ENCODE data around the gene CREB5. TPM values are rescaled to one million over a fixed set of nuclear protein-coding genes. Genes with fewer than 3 reads are reported as not detected.

CREB5 gene
- total and polyA plus RNA-seq, 2 donors (not counting 3 experiments of a cell fraction or from before 2014, with no cell fraction given) = 19.6 to 28.4 TPM

GRCh38 chr7:28787106-28787505 lies 374.8 kb downstream of the CREB5 start:
- dilution Hi-C loops (cut with MboI; ENCODE audit: extremely low pct_ligation_motif_present, low sequenced_read_pairs) (no loop called here), intact Hi-C loops (cut with micrococcal nuclease) (no loop called here)
- TF ChIP-seq MAX (IDR thresholded peaks at IDR 0.05; ENCODE audit: insufficient read depth, insufficient read length) (no peak), MYC (IDR thresholded peaks at IDR 0.05; ENCODE audit: low read depth, low read length) (no peak), POLR2AphosphoS5 (IDR thresholded peaks at IDR 0.05; ENCODE audit: insufficient read depth, low read depth, low read length) (no peak), FOS (IDR thresholded peaks at IDR 0.05; ENCODE audit: borderline replicate concordance, insufficient read depth, low read length) (no peak), EZH2 (IDR thresholded peaks at IDR 0.05; ENCODE audit: borderline replicate concordance, low read depth, low read length, severe bottlenecking) (no peak), JUN (IDR thresholded peaks at IDR 0.05; ENCODE audit: borderline replicate concordance, insufficient read depth, insufficient read length, low read depth) (no peak), GATA2 (IDR thresholded peaks at IDR 0.05; ENCODE audit: insufficient read depth, insufficient read length, low read depth, low read length) (no peak), POLR2A (IDR thresholded peaks at IDR 0.05; ENCODE audit: low read depth, low read length) (no peak)
- TF ChIP-seq, protein P1, sequence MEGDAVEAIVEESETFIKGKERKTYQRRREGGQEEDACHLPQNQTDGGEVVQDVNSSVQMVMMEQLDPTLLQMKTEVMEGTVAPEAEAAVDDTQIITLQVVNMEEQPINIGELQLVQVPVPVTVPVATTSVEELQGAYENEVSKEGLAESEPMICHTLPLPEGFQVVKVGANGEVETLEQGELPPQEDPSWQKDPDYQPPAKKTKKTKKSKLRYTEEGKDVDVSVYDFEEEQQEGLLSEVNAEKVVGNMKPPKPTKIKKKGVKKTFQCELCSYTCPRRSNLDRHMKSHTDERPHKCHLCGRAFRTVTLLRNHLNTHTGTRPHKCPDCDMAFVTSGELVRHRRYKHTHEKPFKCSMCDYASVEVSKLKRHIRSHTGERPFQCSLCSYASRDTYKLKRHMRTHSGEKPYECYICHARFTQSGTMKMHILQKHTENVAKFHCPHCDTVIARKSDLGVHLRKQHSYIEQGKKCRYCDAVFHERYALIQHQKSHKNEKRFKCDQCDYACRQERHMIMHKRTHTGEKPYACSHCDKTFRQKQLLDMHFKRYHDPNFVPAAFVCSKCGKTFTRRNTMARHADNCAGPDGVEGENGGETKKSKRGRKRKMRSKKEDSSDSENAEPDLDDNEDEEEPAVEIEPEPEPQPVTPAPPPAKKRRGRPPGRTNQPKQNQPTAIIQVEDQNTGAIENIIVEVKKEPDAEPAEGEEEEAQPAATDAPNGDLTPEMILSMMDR (IDR thresholded peaks at IDR 0.05; ENCODE audit: extremely low read depth in 1 of 2, insufficient read depth in 1 of 2, low read depth in 1 of 2, low read length in 2 of 2) = no peak
- H3K4me3 ChIP-seq (replicated peaks in 1 of 3; ENCODE audit: insufficient read depth in 1 of 3, low read depth in 1 of 3, low read length in 3 of 3) = no peak overlapping the region
- H3K36me3 ChIP-seq (ENCODE audit: control insufficient read depth in 2 of 2, extremely low read depth in 1 of 2, insufficient read depth in 2 of 2, low read length in 2 of 2) = no peaks in the 10 kb centered on the region
- H3K4me1 ChIP-seq (ENCODE audit: control insufficient read depth, extremely low read depth, insufficient read depth, low read length) = no peaks in the 10 kb centered on the region
- H3K79me2 ChIP-seq (ENCODE audit: control insufficient read depth, insufficient read depth, low read length) = no peaks in the 10 kb centered on the region
- ChIA-PET POLR2A (no interaction called here), CTCF (interaction anchor here (1.6 kb wide), 1 partner anchor 14 kb away, joined by 3 read pairs; no protein-coding TSS in a partner anchor)
- H3K4me2 ChIP-seq (ENCODE audit: insufficient read depth, low read length) = no peak overlapping the region
- H4K20me1 ChIP-seq (replicated peaks; ENCODE audit: control insufficient read depth, extremely low read depth, insufficient read depth, low read length) = no peaks in the 10 kb centered on the region
- DNase-seq (ENCODE audit: low read depth, low spot score) (no peak), FAIRE-seq (no peak)
- H3K27ac ChIP-seq (ENCODE audit: insufficient read depth, low read depth, low read length) = no peak overlapping the region
- no peaks in the 10 kb centered on the region for H3K9me1 ChIP-seq (replicated peaks; ENCODE audit: control insufficient read depth, extremely low read depth, insufficient read depth, low read length)
- no peak overlapping the region for H3K9ac ChIP-seq (replicated peaks; ENCODE audit: extremely low read depth, insufficient read depth, low read length)
- no peak overlapping the region for H2AFZ ChIP-seq (ENCODE audit: low read depth, low read length)
- H3K27me3 ChIP-seq (ENCODE audit: control insufficient read depth in 2 of 2, insufficient read depth in 2 of 2, low read length in 2 of 2) = no peaks in the 10 kb centered on the region
- no TSS peak for BruUV-seq (replicated peaks)
- H3K9me3 ChIP-seq (replicated peaks; ENCODE audit: control insufficient read depth, insufficient read depth, low read length) = no peaks in the 10 kb centered on the region

Data from endothelial cell of umbilical vein (primary cell).